Osteocyte (in vitro differentiated cells): ENCODE measurements around the gene TTC33. TPM values are rescaled to one million over a fixed set of nuclear protein-coding genes. Genes with fewer than 3 reads are reported as not detected.

ENCODE experiments used
- DNase-seq: peaks from one replicate; pipeline ENCODE4 v3.0.0; 2021; ENCODE audit warnings: mixed read lengths; ENCODE audit not compliant: unreplicated experiment; ENCODE audit errors: extremely low spot score
- H3K27ac Mint-ChIP-seq: one replicate; pipeline ENCODE4 v1.8.0; 2021; ENCODE audit warnings: mild to moderate bottlenecking, mixed read lengths; ENCODE audit not compliant: unreplicated experiment
- H3K27me3 Mint-ChIP-seq: one replicate; pipeline ENCODE4 v1.8.0; 2021; ENCODE audit warnings: mixed read lengths; ENCODE audit not compliant: unreplicated experiment
- H3K36me3 Mint-ChIP-seq: one replicate; pipeline ENCODE4 v1.8.0; 2021; ENCODE audit warnings: mixed read lengths; ENCODE audit not compliant: unreplicated experiment
- H3K4me1 Mint-ChIP-seq: one replicate; pipeline ENCODE4 v1.8.0; 2021; ENCODE audit warnings: mixed read lengths; ENCODE audit not compliant: unreplicated experiment
- H3K4me3 Mint-ChIP-seq: one replicate; pipeline ENCODE4 v1.8.0; 2021; ENCODE audit warnings: mild to moderate bottlenecking, moderate library complexity, mixed read lengths; ENCODE audit not compliant: unreplicated experiment
- H3K9me3 Mint-ChIP-seq: one replicate; pipeline ENCODE4 v1.8.0; 2021; ENCODE audit warnings: mixed read lengths; ENCODE audit not compliant: unreplicated experiment
- long read RNA-seq: library from polyadenylated mRNA; unstranded; transcript quantifications from one replicate; pipeline ENCODE4 v2.0.0, GENCODE V29; 2021
- total RNA-seq: library from RNA; stranded (reverse); gene quantifications from 2 replicates; pipeline ENCODE4 v1.2.1, GENCODE V29; 2021
- TF ChIP-seq, protein P1 (sequence below): fragments of 200-600 bp; sonication (generic); IDR thresholded peaks from 2 replicates; pipeline ENCODE4 v1.5.0; 2021; ENCODE audit warnings: antibody characterized with exemption, mild to moderate bottlenecking, moderate library complexity

TTC33 gene, protein sequence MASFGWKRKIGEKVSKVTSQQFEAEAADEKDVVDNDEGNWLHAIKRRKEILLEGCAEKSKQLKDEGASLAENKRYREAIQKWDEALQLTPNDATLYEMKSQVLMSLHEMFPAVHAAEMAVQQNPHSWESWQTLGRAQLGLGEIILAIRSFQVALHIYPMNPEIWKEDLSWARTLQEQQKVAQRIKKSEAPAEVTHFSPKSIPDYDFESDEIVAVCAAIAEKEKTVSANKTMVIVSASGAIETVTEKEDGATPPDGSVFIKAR
- 18.1 and 18.2 TPM in 2 replicates for total RNA-seq
- long read RNA-seq, transcript TTC33-201 (5 exons, 2,612 nt): major isoform, 116 of 142 reads
- long read RNA-seq, transcript TTC33-202 (3 exons, 1,707 nt): minor isoform, 7 of 142 reads
- long read RNA-seq, partial matches to known transcripts: 7 of 142 reads
- long read RNA-seq, other reads (novel, unspliced or antisense): 9 of 142 reads

DNA sequence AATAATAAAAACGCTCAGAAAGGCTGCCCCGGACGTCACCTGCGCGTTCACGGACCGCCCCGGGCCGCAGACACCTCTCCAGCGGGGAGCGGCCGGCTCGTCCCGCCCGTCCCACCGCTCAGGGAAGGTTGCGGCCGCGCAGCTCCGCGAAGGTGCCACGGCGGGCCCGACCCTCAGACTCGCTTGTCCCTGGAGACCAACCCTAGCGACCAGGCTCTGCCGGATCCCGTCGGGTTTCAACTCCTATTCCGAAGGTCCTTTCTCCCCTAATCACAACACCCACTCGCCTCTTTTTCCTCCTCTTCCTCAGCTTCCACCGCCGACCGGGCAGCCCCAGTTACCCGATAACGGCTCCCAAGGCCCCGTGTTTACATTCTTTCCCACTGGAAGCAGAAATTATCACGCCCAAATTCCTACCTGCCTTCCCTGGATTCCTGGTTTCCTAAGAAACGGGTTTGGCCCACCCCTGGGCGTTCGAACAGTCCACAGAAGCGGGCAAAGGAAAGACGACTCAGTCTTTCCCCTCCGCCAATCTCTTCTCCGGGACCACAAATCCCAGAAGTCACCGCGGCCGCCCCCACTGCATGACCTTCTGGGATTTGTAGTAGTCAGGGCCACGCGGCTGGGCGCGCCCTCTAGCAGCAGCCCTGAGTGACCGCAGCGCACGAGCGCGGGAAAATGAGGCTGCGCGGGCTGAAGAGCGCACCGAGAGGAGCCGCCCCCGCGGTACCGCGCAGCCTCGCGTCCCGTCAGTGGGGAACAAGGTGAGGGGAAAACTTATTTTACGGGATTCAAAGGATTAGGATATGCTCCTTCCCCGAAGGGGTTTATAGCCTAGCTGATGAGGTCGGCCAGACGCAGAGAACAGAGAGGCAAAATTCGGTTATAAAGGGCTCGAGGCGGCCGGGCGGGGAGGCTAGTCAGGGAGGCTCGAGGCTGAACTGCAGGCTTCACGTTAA lies at the start of gene TTC33:
TTC33 (minus strand) TSS at position 555 of the 959 bp plus-strand sequence. CDS start 8,943 bp downstream, outside the sequence.
- Mint-ChIP-seq H3K4me1 (peaks cover 3% of the 10 kb centered on the region), H3K9me3 (peaks cover 6% of the 10 kb centered on the region), H3K36me3 (peaks cover 14% of the 10 kb centered on the region)

DNA sequence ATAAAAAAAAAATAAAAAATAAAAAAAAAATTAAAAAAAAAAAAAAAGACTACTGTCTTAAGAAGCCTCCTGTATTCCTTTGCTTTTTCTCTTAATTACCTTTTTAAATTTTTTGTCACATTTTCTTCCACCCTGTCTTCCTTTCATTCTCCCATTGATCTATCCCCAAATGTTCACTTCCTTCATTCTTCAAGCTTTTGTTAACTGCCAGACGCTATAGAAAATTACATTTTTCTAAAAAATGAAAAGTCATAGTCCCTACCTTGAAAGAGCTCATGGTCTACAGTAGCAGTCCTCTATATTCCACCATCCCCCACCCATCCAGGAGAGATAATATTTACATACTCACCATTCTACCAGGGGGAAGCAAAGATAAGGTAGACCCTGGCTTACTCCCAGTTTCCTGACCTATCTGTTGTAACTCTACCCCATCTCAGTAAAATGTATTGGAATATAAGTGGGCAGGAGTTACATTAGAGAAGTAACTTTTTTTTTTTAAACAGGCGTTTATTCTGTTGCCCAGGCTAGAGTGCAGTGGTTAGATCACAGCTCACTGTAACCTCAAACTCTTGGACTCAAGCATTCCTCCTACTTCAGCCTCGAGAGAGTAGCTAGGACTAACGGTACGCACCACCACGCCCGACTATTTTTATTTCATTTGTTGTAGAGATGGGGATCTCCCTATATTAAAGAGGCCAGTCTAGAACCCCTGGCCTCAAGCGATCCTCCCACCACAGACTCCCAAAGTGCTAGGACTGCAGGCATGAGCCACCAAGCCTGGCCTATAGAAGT lies 46.2 kb upstream of the TTC33 start:
- no peaks in the 10 kb centered on the region for H3K36me3 Mint-ChIP-seq
- TF ChIP-seq, protein P1, sequence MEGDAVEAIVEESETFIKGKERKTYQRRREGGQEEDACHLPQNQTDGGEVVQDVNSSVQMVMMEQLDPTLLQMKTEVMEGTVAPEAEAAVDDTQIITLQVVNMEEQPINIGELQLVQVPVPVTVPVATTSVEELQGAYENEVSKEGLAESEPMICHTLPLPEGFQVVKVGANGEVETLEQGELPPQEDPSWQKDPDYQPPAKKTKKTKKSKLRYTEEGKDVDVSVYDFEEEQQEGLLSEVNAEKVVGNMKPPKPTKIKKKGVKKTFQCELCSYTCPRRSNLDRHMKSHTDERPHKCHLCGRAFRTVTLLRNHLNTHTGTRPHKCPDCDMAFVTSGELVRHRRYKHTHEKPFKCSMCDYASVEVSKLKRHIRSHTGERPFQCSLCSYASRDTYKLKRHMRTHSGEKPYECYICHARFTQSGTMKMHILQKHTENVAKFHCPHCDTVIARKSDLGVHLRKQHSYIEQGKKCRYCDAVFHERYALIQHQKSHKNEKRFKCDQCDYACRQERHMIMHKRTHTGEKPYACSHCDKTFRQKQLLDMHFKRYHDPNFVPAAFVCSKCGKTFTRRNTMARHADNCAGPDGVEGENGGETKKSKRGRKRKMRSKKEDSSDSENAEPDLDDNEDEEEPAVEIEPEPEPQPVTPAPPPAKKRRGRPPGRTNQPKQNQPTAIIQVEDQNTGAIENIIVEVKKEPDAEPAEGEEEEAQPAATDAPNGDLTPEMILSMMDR: no peak
- H3K4me3 Mint-ChIP-seq: no peak overlapping the region
- H3K4me1 Mint-ChIP-seq: peaks cover 16% of the 10 kb centered on the region
- no peaks in the 10 kb centered on the region for H3K9me3 Mint-ChIP-seq
- no peaks in the 10 kb centered on the region for H3K27me3 Mint-ChIP-seq
- DNase-seq: no peak
- no peak overlapping the region for H3K27ac Mint-ChIP-seq

More for the DNA sequence above, at the start of gene TTC33:
- no peak within 1 kb of the TSS for H3K27ac Mint-ChIP-seq
- H3K4me3 Mint-ChIP-seq: no peak within 1 kb of the TSS
- no peaks in the 10 kb centered on the region for H3K27me3 Mint-ChIP-seq
- TF ChIP-seq, protein P1: peak; percentile 69
- DNase-seq: peak; percentile 97

DNA sequence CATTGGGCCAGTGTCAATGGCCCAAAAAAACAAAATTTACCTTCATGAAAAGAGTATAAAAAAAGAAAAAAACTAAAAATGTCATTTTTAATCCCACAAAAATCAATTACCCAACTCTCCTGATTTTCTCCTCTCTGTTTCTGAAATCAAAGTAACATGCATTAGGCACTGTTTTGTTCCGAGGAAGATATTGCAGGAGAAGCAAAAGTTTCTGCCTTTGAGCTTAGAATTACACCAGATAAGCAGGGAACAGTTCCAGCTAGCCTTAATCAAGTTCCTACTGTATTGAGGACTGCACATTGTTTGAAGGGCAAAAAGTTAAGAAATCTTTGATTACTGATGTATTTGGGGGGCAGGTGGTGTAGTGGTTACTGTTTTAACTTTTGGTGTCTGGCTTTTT lies 43.5 kb upstream of the TTC33 start:
- Mint-ChIP-seq H3K36me3 (peaks cover 2% of the 10 kb centered on the region), H3K4me3 (peak overlapping the region; percentile 86), H3K27ac (peak overlapping the region; percentile 86), H3K4me1 (peaks cover 33% of the 10 kb centered on the region), H3K9me3 (no peaks in the 10 kb centered on the region), H3K27me3 (no peaks in the 10 kb centered on the region)
- no peak for DNase-seq
- TF ChIP-seq, protein P1: no peak

DNA sequence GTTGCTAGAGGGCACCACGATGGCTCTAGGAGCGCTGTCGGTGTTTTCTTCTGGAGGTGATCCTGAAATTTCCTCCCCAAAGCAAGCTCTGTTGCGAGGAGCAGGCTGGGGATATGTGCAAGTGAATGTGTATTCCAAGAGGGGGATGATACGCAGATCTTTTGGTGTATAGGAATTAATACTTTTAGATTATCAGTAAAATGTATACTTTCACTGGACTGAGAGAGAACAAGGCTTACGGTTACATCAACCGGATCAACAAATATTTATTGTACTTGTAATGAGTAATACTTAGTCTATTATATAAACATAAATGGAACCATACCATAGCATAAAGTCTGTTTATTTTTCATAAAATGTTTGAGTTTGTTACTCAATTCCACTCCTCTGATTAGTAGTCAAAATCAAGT lies 43.0 kb upstream of the TTC33 start:
- no peak for DNase-seq
- no peaks in the 10 kb centered on the region for H3K27me3 Mint-ChIP-seq
- peak overlapping the region; percentile 86 for H3K4me3 Mint-ChIP-seq
- H3K27ac Mint-ChIP-seq: peak overlapping the region; percentile 86
- TF ChIP-seq, protein P1: no peak
- H3K36me3 Mint-ChIP-seq: peaks cover 2% of the 10 kb centered on the region
- peaks cover 36% of the 10 kb centered on the region for H3K4me1 Mint-ChIP-seq
- H3K9me3 Mint-ChIP-seq: no peaks in the 10 kb centered on the region
